NOMO-1 treated with DMSO at 0.1 percent for 48 hours (cell line): ENCODE results near the gene TFEB.

Experiments used
- DNase-seq: peaks from one replicate; lab custom pipeline; 2025; ENCODE audit not compliant: unreplicated experiment; lab: John Stamatoyannopoulos, UW

The TFEB gene

GRCh38 chr6:41677124-41677921, 58.1 kb downstream of the TFEB start:
- DNase-seq, result peak; percentile 13

GRCh38 chr6:41676431-41676830, 59.0 kb downstream of the TFEB start:
- no peak for DNase-seq

GRCh38 chr6:41675992-41676391, 59.4 kb downstream of the TFEB start:
- no peak for DNase-seq

GRCh38 chr6:41675176-41675775, 60.1 kb downstream of the TFEB start:
- DNase-seq, result no peak

GRCh38 chr6:41674231-41675000, 61.0 kb downstream of the TFEB start:
- DNase-seq, result no peak

- no peak for DNase-seq
Measured at GRCh38 chr6:41673704-41674000, 61.8 kb downstream of the TFEB start.

- peak; percentile 53 for DNase-seq
Measured at GRCh38 chr6:41672816-41673703, 62.3 kb downstream of the TFEB start.

- no peak for DNase-seq
Measured at GRCh38 chr6:41672016-41672415, 63.4 kb downstream of the TFEB start.

GRCh38 chr6:41671376-41671775, 64.0 kb downstream of the TFEB start:
- peak; percentile 65 for DNase-seq

GRCh38 chr6:41670703-41671360, 64.6 kb downstream of the TFEB start:
- DNase-seq, result no peak

- DNase-seq, result no peak
Measured at GRCh38 chr6:41668968-41669367, 66.4 kb downstream of the TFEB start.

- no peak for DNase-seq
Measured at GRCh38 chr6:41667195-41667594, 68.2 kb downstream of the TFEB start.

GRCh38 chr6:41664271-41664670, 71.1 kb downstream of the TFEB start:
- no peak for DNase-seq

- no peak for DNase-seq
Measured at GRCh38 chr6:41663568-41663967, 71.8 kb downstream of the TFEB start.

- DNase-seq, result no peak
Measured at GRCh38 chr6:41659935-41660334, 75.5 kb downstream of the TFEB start.

GRCh38 chr6:41658636-41659035, 76.8 kb downstream of the TFEB start:
- no peak for DNase-seq

- DNase-seq, result no peak
Measured at GRCh38 chr6:41657131-41658094, 78.0 kb downstream of the TFEB start.

- no peak for DNase-seq
Measured at GRCh38 chr6:41656002-41656691, 79.3 kb downstream of the TFEB start.

- no peak for DNase-seq
Measured at GRCh38 chr6:41655646-41656001, 79.8 kb downstream of the TFEB start.
